ENCODE data around the gene NCKAP1.

The NCKAP1 gene

GRCh38 chr2:183009249-183009899, 28.9 kb downstream of the NCKAP1 start:
- no peak for ATAC-seq (ENCODE audit: low read depth)
- Histone ChIP-seq H3K36me3 (ENCODE audit: low read depth) (peaks cover 27% of the 10 kb centered on the region), H3K9me3 (ENCODE audit: severe bottlenecking) (no peaks in the 10 kb centered on the region), H3K27me3 (ENCODE audit: insufficient read depth, poor library complexity, severe bottlenecking) (no peaks in the 10 kb centered on the region), H3K4me1 (ENCODE audit: insufficient read depth, poor library complexity, severe bottlenecking) (peaks cover 3% of the 10 kb centered on the region), H3K4me3 (ENCODE audit: severe bottlenecking) (no peak overlapping the region), H3K27ac (ENCODE audit: poor library complexity, severe bottlenecking) (no peak overlapping the region)
- DNase-seq (ENCODE audit: low spot score): no peak
- TF ChIP-seq CTCF (IDR thresholded peaks at IDR 0.05; ENCODE audit: poor library complexity, severe bottlenecking): no peak

DNA sequence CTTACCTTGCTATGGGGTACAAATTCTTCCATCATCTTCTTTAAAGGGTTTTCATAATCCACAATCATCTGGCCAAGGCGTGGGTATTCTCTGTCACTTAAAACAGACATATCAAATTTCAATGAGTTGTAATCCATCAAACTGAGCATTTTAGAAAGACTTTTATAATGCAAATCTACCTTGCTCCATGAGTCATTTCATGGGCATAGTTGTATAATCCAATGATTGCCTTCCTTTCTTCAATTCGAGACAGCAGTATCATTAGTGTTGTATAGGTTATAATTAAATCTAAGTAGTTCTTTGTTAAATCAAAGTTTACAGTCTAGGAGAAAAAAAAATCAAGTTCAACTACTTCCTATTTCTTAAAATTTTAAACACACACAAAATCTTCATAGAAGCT, 36.3 kb downstream of the NCKAP1 start:
- Histone ChIP-seq H3K4me3 (ENCODE audit: severe bottlenecking) (no peak overlapping the region), H3K27ac (ENCODE audit: poor library complexity, severe bottlenecking) (no peak overlapping the region), H3K36me3 (ENCODE audit: low read depth) (peaks cover 64% of the 10 kb centered on the region), H3K27me3 (ENCODE audit: insufficient read depth, poor library complexity, severe bottlenecking) (no peaks in the 10 kb centered on the region), H3K9me3 (ENCODE audit: severe bottlenecking) (no peaks in the 10 kb centered on the region), H3K4me1 (ENCODE audit: insufficient read depth, poor library complexity, severe bottlenecking) (no peaks in the 10 kb centered on the region)
- no peak for TF ChIP-seq CTCF (IDR thresholded peaks at IDR 0.05; ENCODE audit: poor library complexity, severe bottlenecking)
- no peak for DNase-seq (ENCODE audit: low spot score)
- ATAC-seq (ENCODE audit: low read depth): no peak

- no peaks in the 10 kb centered on the region for H3K9me3 ChIP-seq (ENCODE audit: severe bottlenecking)
- H3K27ac ChIP-seq (ENCODE audit: poor library complexity, severe bottlenecking): no peak overlapping the region
- no peak for TF ChIP-seq CTCF (IDR thresholded peaks at IDR 0.05; ENCODE audit: poor library complexity, severe bottlenecking)
- H3K27me3 ChIP-seq (ENCODE audit: insufficient read depth, poor library complexity, severe bottlenecking): no peaks in the 10 kb centered on the region
- DNase-seq (ENCODE audit: low spot score): no peak
- no peak overlapping the region for H3K4me3 ChIP-seq (ENCODE audit: severe bottlenecking)
- peaks cover 74% of the 10 kb centered on the region for H3K36me3 ChIP-seq (ENCODE audit: low read depth)
- no peaks in the 10 kb centered on the region for H3K4me1 ChIP-seq (ENCODE audit: insufficient read depth, poor library complexity, severe bottlenecking)
- ATAC-seq (ENCODE audit: low read depth): no peak
Observed at GRCh38 chr2:183000846-183001245, 37.4 kb downstream of the NCKAP1 start.

DNA sequence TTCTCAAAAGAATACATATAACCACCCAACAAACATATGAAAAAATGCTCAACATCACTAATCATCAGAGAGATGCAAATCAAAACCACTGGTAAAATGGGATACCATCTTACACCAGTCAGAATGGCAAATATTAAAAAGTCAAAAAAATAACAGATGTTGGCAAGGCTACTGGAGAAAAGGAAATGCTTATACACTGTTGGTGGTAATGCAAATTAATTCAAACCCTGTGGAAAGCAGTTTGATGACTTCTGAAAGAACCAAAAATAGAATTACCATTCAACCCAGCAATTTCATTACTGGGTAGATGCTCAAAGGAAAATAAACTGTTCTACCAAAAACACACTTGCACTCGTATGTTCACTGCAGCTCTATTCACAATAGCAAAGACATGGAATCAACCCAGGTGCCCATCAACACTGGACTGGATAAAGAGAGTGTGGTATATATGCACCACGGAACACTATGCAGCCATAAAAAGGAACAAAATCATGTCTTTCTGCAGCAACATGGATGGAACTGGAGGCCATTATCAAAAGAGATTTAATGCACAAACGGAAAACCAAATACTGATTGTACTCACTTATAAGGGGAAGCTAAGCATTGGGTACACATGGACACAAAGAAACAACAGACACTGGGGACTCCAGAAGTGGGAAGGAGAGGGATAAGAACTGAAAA, 38.8 kb downstream of the NCKAP1 start:
- no peak for TF ChIP-seq CTCF (IDR thresholded peaks at IDR 0.05; ENCODE audit: poor library complexity, severe bottlenecking)
- DNase-seq (ENCODE audit: low spot score): no peak
- peaks cover 84% of the 10 kb centered on the region for H3K36me3 ChIP-seq (ENCODE audit: low read depth)

More for the DNA sequence above, 38.8 kb downstream of the NCKAP1 start:
- Histone ChIP-seq H3K4me3 (ENCODE audit: severe bottlenecking) (no peak overlapping the region), H3K27ac (ENCODE audit: poor library complexity, severe bottlenecking) (no peak overlapping the region), H3K4me1 (ENCODE audit: insufficient read depth, poor library complexity, severe bottlenecking) (no peaks in the 10 kb centered on the region), H3K27me3 (ENCODE audit: insufficient read depth, poor library complexity, severe bottlenecking) (no peaks in the 10 kb centered on the region), H3K9me3 (ENCODE audit: severe bottlenecking) (no peaks in the 10 kb centered on the region)
- no peak for ATAC-seq (ENCODE audit: low read depth)

Data from RWPE2 (cell line).